T-helper 1 cell (primary cell): ENCODE results near the gene HAUS5.
A peak's percentile ranks its signal among the peaks of the same experiment; 100 is the strongest.

Experiments
- DNase-seq, 5 donors: peaks; one replicate each; pipeline ENCODE4 v3.0.0-alpha.2; 2012 to 2020

The HAUS5 gene

DNA sequence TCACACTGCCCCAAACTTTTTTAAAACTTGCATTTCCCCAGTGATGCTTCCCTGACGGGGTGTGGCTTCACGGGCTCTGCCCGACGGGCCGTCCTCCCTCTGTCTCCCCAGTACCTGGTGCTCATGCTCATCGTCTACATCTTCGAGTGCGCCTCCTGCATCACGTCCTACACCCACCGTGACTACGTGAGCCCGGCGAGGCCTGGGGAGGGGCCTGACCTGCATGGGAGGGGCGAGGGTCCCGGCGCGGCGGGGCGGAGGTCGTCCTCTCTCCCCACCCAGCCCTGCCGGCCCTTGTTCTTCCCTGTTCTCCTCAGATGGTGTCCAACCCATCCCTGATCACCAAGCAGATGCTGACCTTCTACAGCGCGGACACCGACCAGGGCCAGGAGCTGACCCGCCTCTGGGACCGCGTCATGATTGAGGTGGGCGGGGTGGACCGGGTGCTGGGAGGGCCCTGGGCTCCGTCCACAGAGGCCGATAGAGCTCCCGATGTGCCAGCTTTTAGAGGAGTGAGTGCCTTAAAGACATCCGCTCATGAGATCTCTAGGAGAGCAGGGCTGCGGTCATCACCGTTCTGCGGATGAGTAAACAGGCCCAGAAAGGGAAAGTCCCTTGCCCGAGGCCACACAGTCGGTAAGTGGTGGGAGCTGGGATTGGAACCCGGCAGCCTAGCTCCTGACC, 60.7 kb downstream of the HAUS5 start:
- DNase-seq: peak in 3 of 5 donors; percentile 5 to 74 (median 14)
